ENCODE measurements around the gene ALDOB. TPM values are rescaled to one million over a fixed set of nuclear protein-coding genes. Genes with fewer than 3 reads are reported as not detected.
A peak's percentile ranks its signal among the peaks of the same experiment; 100 is the strongest.

Gene ALDOB
- total RNA-seq, result not detected in 2 replicates
- polyA plus RNA-seq, result not detected in 2 replicates
- not detected in 2 replicates for polyA plus RNA-seq (2011; cell fraction: cytosol; rRNA removed)
- not detected in 2 replicates for polyA plus RNA-seq (2011; cell fraction: nucleus; rRNA removed)
- not detected in 2 replicates for polyA plus RNA-seq (2012)
- not detected in 2 replicates for polyA minus RNA-seq
- not detected for polyA minus RNA-seq (2011; cell fraction: cytosol; rRNA and poly(A)+ RNA removed)
- polyA minus RNA-seq (2011; cell fraction: nucleus; rRNA and poly(A)+ RNA removed), result not detected in 2 replicates
- Bru-seq, nascent RNA, result not detected
- BruChase-seq, experiment 1, labeled RNA remaining after a 6-hour chase, result percentile 4 among the genes with signal in this experiment
- BruChase-seq, experiment 2, labeled RNA remaining after a 2-hour chase, result not detected
- long read RNA-seq, result 0 reads

GRCh38 chr9:101435601-101436079 is at the start of gene ALDOB:
Gene ALDOB (minus strand): TSS chr9:101435774. CDS start chr9:101430887, 4,887 bp downstream.
- dilution Hi-C loops (cut with MboI; ENCODE audit: extremely low pct_ligation_motif_present, low sequenced_read_pairs), result no loop called here
- Histone ChIP-seq H3K27ac (ENCODE audit: insufficient read depth, low read depth, low read length) (no peak within 1 kb of the TSS), H3K9ac (replicated peaks; ENCODE audit: extremely low read depth, insufficient read depth, low read length) (no peak within 1 kb of the TSS), H4K20me1 (replicated peaks; ENCODE audit: control insufficient read depth, extremely low read depth, insufficient read depth, low read length) (no peaks in the 10 kb centered on the region), H3K4me2 (ENCODE audit: insufficient read depth, low read length) (no peak within 1 kb of the TSS), H3K4me3 (replicated peaks in 1 of 3; ENCODE audit: insufficient read depth in 1 of 3, low read depth in 1 of 3, low read length in 3 of 3) (no peak within 1 kb of the TSS), H3K36me3 (ENCODE audit: control insufficient read depth in 2 of 2, extremely low read depth in 1 of 2, insufficient read depth in 2 of 2, low read length in 2 of 2) (no peaks in the 10 kb centered on the region), H3K79me2 (ENCODE audit: control insufficient read depth, insufficient read depth, low read length) (no peaks in the 10 kb centered on the region), H3K9me3 (replicated peaks; ENCODE audit: control insufficient read depth, insufficient read depth, low read length) (no peaks in the 10 kb centered on the region), H3K9me1 (replicated peaks; ENCODE audit: control insufficient read depth, extremely low read depth, insufficient read depth, low read length) (no peaks in the 10 kb centered on the region), H3K4me1 (ENCODE audit: control insufficient read depth, extremely low read depth, insufficient read depth, low read length) (no peaks in the 10 kb centered on the region), H3K27me3 (ENCODE audit: control insufficient read depth in 2 of 2, insufficient read depth in 2 of 2, low read length in 2 of 2) (peaks cover 0 to 3% of the 10 kb centered on the region in 2 experiments), H2AFZ (ENCODE audit: low read depth, low read length) (no peak within 1 kb of the TSS)
- DNase-seq (ENCODE audit: low read depth, low spot score), result no peak
- intact Hi-C loops (cut with micrococcal nuclease), result no loop called here
- TF ChIP-seq MAX (IDR thresholded peaks at IDR 0.05; ENCODE audit: insufficient read depth, insufficient read length) (no peak), POLR2A (IDR thresholded peaks at IDR 0.05; ENCODE audit: low read depth, low read length) (no peak), POLR2AphosphoS5 (IDR thresholded peaks at IDR 0.05; ENCODE audit: insufficient read depth, low read depth, low read length) (no peak), MYC (IDR thresholded peaks at IDR 0.05; ENCODE audit: low read depth, low read length) (no peak), GATA2 (IDR thresholded peaks at IDR 0.05; ENCODE audit: insufficient read depth, insufficient read length, low read depth, low read length) (no peak), FOS (IDR thresholded peaks at IDR 0.05; ENCODE audit: borderline replicate concordance, insufficient read depth, low read length) (no peak), EZH2 (IDR thresholded peaks at IDR 0.05; ENCODE audit: borderline replicate concordance, low read depth, low read length, severe bottlenecking) (no peak), JUN (IDR thresholded peaks at IDR 0.05; ENCODE audit: borderline replicate concordance, insufficient read depth, insufficient read length, low read depth) (no peak), CTCF (IDR thresholded peaks at IDR 0.05; ENCODE audit: extremely low read depth in 1 of 2, insufficient read depth in 1 of 2, low read depth in 1 of 2, low read length in 2 of 2) (no peak)
- ChIA-PET POLR2A (interaction anchor here (0.7 kb wide), 1 partner anchor 1572 kb away, joined by 4 read pairs; no protein-coding TSS in a partner anchor), CTCF (no interaction called here)
- BruUV-seq (replicated peaks), result no TSS peak
- no peak for FAIRE-seq
